OCI-LY3 (cell line): ENCODE measurements around the gene GNG12.

Experiments
- CTCF ChIP-seq: fragments of 200-600, 300-600 bp; sonication (generic); IDR thresholded peaks from 2 replicates; pipeline ENCODE4 v1.5.1; 2014; ENCODE audit warnings: antibody characterized with exemption, low read length, low read depth
- EZH2phosphoT487 ChIP-seq: fragments of 200-600 bp; shearing (Covaris generic); IDR thresholded peaks from 2 replicates; pipeline ENCODE4 v1.6.1; 2018; ENCODE audit warnings: antibody characterized with exemption, mixed run types, low read depth

- TF ChIP-seq EZH2phosphoT487 (no peak), CTCF (no peak)
Measured at GRCh38 chr1:67680486-67680885, 152.8 kb downstream of the GNG12 start.
